Vein endothelial cell (primary cell): ENCODE measurements around the gene ECM1. TPM values are rescaled to one million over a fixed set of nuclear protein-coding genes. Genes with fewer than 3 reads are reported as not detected.

Experiments
- small RNA-seq: library from RNA; depleted of rRNA; stranded (forward); fragments of <200 nt; gene quantifications from one replicate; pipeline ENCODE3, GENCODE V24; 2012
- total RNA-seq: library from RNA; depleted of rRNA; stranded (reverse); fragments of >200 nt; gene quantifications from 2 replicates; pipeline ENCODE4 v1.2.3, GENCODE V29; 2012

Gene ECM1
- 0.65 and 1.1 TPM in 2 replicates for total RNA-seq

DNA sequence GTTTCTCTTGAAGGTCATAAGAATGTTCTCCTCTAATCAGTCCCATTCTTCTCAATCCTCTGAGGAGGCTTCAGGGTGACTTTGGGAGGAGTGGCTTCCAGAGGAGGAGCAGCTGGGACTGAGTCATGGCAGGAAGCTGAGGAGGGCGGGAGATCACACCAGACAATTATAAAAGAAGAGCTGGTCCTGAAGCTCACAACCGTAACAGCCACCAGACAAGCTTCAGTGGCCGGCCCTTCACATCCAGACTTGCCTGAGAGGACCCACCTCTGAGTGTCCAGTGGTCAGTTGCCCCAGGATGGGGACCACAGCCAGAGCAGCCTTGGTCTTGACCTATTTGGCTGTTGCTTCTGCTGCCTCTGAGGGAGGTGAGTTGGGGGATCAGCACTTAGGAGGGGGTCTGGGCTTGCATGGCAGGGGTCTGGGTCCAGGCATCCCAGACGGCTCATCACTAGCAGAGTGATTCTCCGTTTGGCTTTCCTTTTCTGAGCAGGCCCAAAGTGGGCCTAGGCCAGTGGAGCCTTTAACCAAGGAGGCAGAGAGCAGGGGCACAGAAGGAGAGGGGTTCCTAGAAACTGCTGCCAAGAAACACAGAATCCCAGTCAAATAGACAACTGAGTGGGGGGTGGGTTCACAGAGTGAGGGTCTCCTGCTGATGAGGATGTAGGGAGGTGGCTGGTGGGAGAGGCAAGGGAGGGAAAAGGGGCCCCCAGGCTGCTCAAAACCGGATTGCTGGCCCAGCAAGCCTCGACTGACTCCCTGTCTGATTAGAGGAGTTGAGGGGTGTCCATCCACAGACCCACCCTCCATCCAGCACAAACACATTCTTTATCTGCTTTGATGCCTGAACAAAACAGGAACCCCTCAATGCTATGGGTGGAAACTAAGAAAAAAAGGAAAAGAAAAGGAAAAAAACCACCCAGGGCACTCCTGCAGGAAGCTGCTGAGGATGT lies at the start of gene ECM1:
TSS of gene ECM1 (plus strand) at position 198 of the 953 bp plus-strand sequence. CDS start at position 299, 101 bp downstream.

GRCh38 chr1:150486966-150487762 lies 20.7 kb upstream of the ECM1 start, which contains the start of gene TARS2:
Gene TARS2 (plus strand): TSS chr1:150487419. CDS start chr1:150487451, 32 bp downstream.

GRCh38 chr1:150515328-150516049 lies 7.6 kb downstream of the ECM1 start, which contains the start of gene FALEC:
Gene FALEC (plus strand): TSS chr1:150515752.

GRCh38 chr1:150548632-150549495 lies 41.0 kb downstream of the ECM1 start, which contains the start of gene ADAMTSL4:
Gene ADAMTSL4 (plus strand): TSS chr1:150549408. CDS start chr1:150552289, 2,881 bp downstream.

Small RNAs within 50 kb of the gene (small RNA-seq; reads per million reads assigned to genes)
- gene MIR4257: not detected

Other genes with a start within 250 kb of the ECM1 start
- gene APH1A, start 239.1 kb upstream of the ECM1 start, total RNA-seq: 175 and 177 TPM in 2 replicates
- gene C1orf54, start 235.3 kb upstream of the ECM1 start, total RNA-seq: 9.3 and 9.8 TPM in 2 replicates
- gene CIART, start 225.6 kb upstream of the ECM1 start, total RNA-seq: 1.8 and 2.6 TPM in 2 replicates
- gene MRPS21, start 214.2 kb upstream of the ECM1 start, total RNA-seq: 31.0 and 33.1 TPM in 2 replicates
- 36.9 and 60.5 TPM in 2 replicates for gene PRPF3, start 186.6 kb upstream of the ECM1 start, total RNA-seq
- 14.7 and 15.0 TPM in 2 replicates for gene RPRD2, start 144.0 kb upstream of the ECM1 start, total RNA-seq
- gene TARS2, start 20.7 kb upstream of the ECM1 start, total RNA-seq: 10.4 and 14.4 TPM in 2 replicates
- gene FALEC, start 7.6 kb downstream of the ECM1 start, total RNA-seq: not detected in 2 replicates
- 0.38 and 0.65 TPM in 2 replicates for gene ADAMTSL4, start 41.3 kb downstream of the ECM1 start, total RNA-seq
- gene MCL1, start 71.5 kb downstream of the ECM1 start, total RNA-seq: 179 and 180 TPM in 2 replicates
- 93.7 and 103 TPM in 2 replicates for gene ENSA, start 121.5 kb downstream of the ECM1 start, total RNA-seq
- gene GOLPH3L, start 189.0 kb downstream of the ECM1 start, total RNA-seq: 24.2 and 29.9 TPM in 2 replicates
- 0.10 and 0.33 TPM in 2 replicates for gene HORMAD1, start 212.8 kb downstream of the ECM1 start, total RNA-seq